Stomach (tissue), 9 donors: ENCODE data around the gene DHRS7B. TPM values are rescaled to one million over a fixed set of nuclear protein-coding genes. Genes with fewer than 3 reads are reported as not detected.
A peak's percentile ranks its signal among the peaks of the same experiment; 100 is the strongest.

ENCODE experiments used
- DNase-seq, 2 donors: peaks; one replicate each; pipeline versions ENCODE4 v3.0.0 to v3.0.0-alpha.2; 2013 to 2019
- H3K27ac ChIP-seq, 5 donors: fragments of 200-600 bp in 4 of 5; sonication (generic) in 4 of 5; one replicate each; pipeline ENCODE4 v1.5.1; 2013 to 2019; ENCODE audit warnings: mild to moderate bottlenecking in 1 of 5, moderate library complexity in 1 of 5
- H3K27me3 ChIP-seq, 3 donors: fragments of 200-600 bp; sonication (generic); one replicate each; pipeline ENCODE4 v1.5.1; 2017 to 2019; ENCODE audit warnings: mixed run types in 1 of 3
- H3K36me3 ChIP-seq, 4 donors: fragments of 200-600 bp; sonication (generic); 1 replicate in 3 of 4; 2 replicates in 1 of 4; pipeline ENCODE4 v1.5.1; 2016 to 2019
- H3K4me1 ChIP-seq, 4 donors: fragments of 200-600 bp; sonication (generic); one replicate each; pipeline ENCODE4 v1.5.1; 2016 to 2019
- H3K4me3 ChIP-seq, 4 donors: fragments of 200-600 bp; sonication (generic) in 3 of 4; one replicate each; pipeline ENCODE4 v1.5.1; 2016 to 2019; ENCODE audit warnings: mild to moderate bottlenecking in 1 of 4
- H3K9me3 ChIP-seq, 4 donors: fragments of 200-600 bp; sonication (generic); one replicate each; pipeline ENCODE4 v1.5.1; 2016 to 2019
- EP300 ChIP-seq: sonication (generic); formaldehyde crosslinking; IDR thresholded peaks from one replicate; pipeline ENCODE4 v1.6.1; 2017; ENCODE audit warnings: antibody characterized with exemption
- POLR2A ChIP-seq, 4 donors: fragments of 450-650 bp; IDR thresholded peaks; one replicate each; pipeline ENCODE4 v1.6.1; 2016; ENCODE audit warnings: antibody characterized with exemption in 4 of 4, control low read depth in 2 of 4, mild to moderate bottlenecking in 1 of 4, moderate library complexity in 1 of 4
- POLR2AphosphoS5 ChIP-seq, 3 donors: sonication (generic); formaldehyde crosslinking; IDR thresholded peaks; one replicate each; pipeline ENCODE4 v1.6.1; 2016; ENCODE audit warnings: antibody characterized with exemption in 3 of 3
- WGBS, 5 donors: extraction: QIAGEN DNeasy Blood & Tissue Kit in 3 of 5; methylation state at CpG; one replicate each; pipeline versions ENCODE4 v1.1.5 to v1.1.7; 2013 to 2018; 5-methylcytosine and 5-hydroxymethylcytosine counted together
- intact Hi-C: fragments of 100-400 bp; cut with DNase I; formaldehyde crosslinking; loops from one replicate; pipeline ENCODE4 v1.15.1; 2023; ENCODE audit warnings: low total_unique reads
- polyA plus RNA-seq, 3 donors: library from polyadenylated mRNA; stranded (reverse); fragments of 200-250 nt; gene quantifications; one replicate each; pipeline ENCODE4 v1.2.3, GENCODE V29; 2013
- total RNA-seq, 5 donors: library from RNA; depleted of rRNA; stranded (reverse); fragments of >200 nt; gene quantifications; one replicate each; pipeline versions ENCODE4 v1.1.0 to v1.2.3, GENCODE V29; 2014 to 2016
- TF ChIP-seq, protein P1 (sequence below), 7 experiments: fragments of 450-650 bp in 4 of 7; fragments of 200-600 bp in 3 of 7; sonication (generic) in 3 of 7; IDR thresholded peaks; one replicate each; pipeline ENCODE4 v1.5.1; 2016 to 2019; ENCODE audit warnings: antibody characterized with exemption in 7 of 7, control low read depth in 2 of 7, mild to moderate bottlenecking in 1 of 7
- donor health status: healthy with polysubstance abuse.
- donor health status: Bipolar disorder and iron deficiency.
- donor health status: healthy.

Gene DHRS7B
- total and polyA plus RNA-seq, 8 donors = 5.8 to 32.9 (median 20.3) TPM; not detected in 1

DNA sequence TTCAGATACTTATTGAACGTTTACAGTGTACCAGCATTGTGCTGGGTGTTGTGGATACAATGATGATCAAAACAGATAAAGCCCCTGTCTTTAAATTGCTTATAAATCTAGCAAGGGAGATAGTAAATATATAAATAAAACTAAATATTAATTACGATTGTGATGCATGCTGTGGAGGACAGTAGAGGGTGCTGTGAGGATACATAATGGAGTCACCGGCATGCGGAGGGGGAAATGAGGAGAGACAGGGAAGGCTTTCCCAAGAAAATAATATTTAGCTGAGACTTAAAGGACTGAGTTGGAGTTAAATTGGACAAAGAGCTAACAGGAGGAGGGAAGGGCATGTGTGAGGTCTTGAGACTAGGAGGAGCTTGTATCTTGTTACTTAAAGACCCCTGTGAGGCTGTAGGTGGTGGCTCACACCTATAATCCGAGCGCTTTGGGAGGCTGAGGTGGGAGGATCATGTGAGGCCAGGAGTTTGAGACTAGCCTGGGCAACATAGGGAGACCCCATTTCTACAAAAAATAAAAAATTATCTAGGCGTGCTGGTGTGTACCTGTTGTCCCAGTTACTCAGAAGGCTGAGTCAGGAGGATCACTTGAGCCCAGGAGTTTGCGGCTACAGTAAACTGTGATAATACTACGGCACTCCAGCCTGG lies 2.4 kb downstream of the DHRS7B start:
- TF ChIP-seq, protein P1, sequence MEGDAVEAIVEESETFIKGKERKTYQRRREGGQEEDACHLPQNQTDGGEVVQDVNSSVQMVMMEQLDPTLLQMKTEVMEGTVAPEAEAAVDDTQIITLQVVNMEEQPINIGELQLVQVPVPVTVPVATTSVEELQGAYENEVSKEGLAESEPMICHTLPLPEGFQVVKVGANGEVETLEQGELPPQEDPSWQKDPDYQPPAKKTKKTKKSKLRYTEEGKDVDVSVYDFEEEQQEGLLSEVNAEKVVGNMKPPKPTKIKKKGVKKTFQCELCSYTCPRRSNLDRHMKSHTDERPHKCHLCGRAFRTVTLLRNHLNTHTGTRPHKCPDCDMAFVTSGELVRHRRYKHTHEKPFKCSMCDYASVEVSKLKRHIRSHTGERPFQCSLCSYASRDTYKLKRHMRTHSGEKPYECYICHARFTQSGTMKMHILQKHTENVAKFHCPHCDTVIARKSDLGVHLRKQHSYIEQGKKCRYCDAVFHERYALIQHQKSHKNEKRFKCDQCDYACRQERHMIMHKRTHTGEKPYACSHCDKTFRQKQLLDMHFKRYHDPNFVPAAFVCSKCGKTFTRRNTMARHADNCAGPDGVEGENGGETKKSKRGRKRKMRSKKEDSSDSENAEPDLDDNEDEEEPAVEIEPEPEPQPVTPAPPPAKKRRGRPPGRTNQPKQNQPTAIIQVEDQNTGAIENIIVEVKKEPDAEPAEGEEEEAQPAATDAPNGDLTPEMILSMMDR (IDR thresholded peaks at IDR 0.05) = peak in 4 of 7 experiments; percentile 15 to 34 (median 26)
- TF ChIP-seq POLR2AphosphoS5 (IDR thresholded peaks at IDR 0.05) = no peak
- Histone ChIP-seq H3K4me3 (no peak overlapping the region), H3K27ac (no peak overlapping the region), H3K4me1 (peaks cover 11 to 32% (median 27%) of the 10 kb centered on the region in 4 donors), H3K27me3 (no peaks in the 10 kb centered on the region), H3K36me3 (no peaks in the 10 kb centered on the region), H3K9me3 (no peaks in the 10 kb centered on the region)
- 61 to 69% (median 67%) methylated on average over 9 of the region's 9 CpGs for WGBS, 5 donors
- DNase-seq = peak in 1 of 2 donors; percentile 72
- intact Hi-C loops = loop anchor here (10.0 kb wide), 2 partner anchors 86 to 146 kb away; partner anchors contain the start of gene TMEM11

DNA sequence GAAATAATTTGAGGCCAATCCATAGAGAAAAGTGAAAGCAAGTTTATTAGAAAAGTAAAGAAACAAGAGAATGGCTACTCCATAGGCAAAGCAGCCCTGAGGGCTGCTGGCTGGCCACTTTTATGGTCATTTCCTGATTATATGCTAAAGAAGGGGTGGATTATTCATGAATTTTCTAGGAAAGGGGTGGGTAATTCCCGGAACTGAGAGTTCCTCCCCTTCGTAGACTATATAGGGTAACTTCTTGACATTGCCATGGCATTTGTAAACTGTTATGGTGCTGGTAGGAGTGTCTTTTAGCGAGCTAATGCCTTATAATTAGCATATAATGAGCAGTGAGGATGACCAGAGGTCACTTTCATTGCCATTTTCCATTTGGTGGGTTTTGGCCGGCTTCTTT lies 4.4 kb downstream of the DHRS7B start:
- no peaks in the 10 kb centered on the region for H3K36me3 ChIP-seq
- peak overlapping the region in 1 of 5 donors; percentile 1 for H3K27ac ChIP-seq
- TF ChIP-seq, protein P1 (IDR thresholded peaks at IDR 0.05) = no peak
- TF ChIP-seq EP300 (no peak), POLR2A (IDR thresholded peaks at IDR 0.05) (no peak), POLR2AphosphoS5 (IDR thresholded peaks at IDR 0.05) (no peak)
- no peaks in the 10 kb centered on the region for H3K9me3 ChIP-seq
- DNase-seq = no peak
- H3K4me1 ChIP-seq = peaks cover 11 to 25% (median 24%) of the 10 kb centered on the region in 4 donors
- no peaks in the 10 kb centered on the region for H3K27me3 ChIP-seq
- intact Hi-C loops = no loop called here
- no peak overlapping the region for H3K4me3 ChIP-seq
- WGBS, 5 donors = 59 to 68% (median 61%) methylated on average over 4 of the region's 4 CpGs

DNA sequence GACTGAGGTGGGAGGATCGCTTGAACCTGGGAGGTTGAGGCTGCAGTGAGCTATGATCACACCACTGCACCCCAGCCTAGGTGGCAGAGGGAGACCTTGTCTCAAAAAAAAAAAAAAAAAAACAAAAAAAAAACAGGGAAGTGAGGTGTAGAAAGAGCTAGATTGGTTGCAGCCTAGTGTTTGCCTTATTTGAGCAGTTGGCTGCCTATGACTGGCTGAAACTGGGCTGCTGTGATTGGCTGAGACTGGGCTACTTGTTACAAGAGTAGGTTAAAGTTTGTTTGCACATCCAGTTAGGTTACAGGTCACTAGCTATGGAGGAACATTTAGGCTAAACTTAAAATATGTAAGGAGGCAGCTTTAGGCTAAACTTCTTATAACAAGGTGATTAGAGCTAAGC lies 5.7 kb downstream of the DHRS7B start:
- no peak for TF ChIP-seq EP300
- TF ChIP-seq, protein P1 (IDR thresholded peaks at IDR 0.05) = no peak
- TF ChIP-seq POLR2AphosphoS5 (IDR thresholded peaks at IDR 0.05) = no peak
- no peak for TF ChIP-seq POLR2A (IDR thresholded peaks at IDR 0.05)

DNA sequence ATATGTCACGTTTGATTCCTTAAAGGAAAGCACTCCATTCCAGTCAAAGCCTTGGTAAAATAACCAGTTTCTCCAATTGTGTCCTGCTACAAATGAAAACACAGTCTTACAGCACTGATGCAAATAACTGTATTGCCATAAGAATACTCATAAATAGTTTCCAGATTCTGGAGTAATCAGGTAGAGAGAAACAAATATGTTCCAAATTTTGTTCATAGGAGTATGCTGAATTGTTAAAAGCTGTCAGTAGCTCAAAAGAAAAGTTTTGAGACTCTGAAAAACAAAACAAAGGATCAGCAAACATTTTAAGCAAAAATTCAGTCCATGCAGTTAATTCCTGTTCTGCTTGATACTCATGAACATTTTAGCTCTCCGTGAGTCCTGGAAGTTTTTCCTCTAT lies 7.8 kb downstream of the DHRS7B start:
- WGBS, 5 donors = 90 to 95% (median 93%) methylated on average over 2 of the region's 2 CpGs
- no peak overlapping the region for H3K27ac ChIP-seq
- H3K9me3 ChIP-seq = peaks cover 0 to 6% (median 0%) of the 10 kb centered on the region in 4 donors
- H3K4me3 ChIP-seq = no peak overlapping the region
- no peaks in the 10 kb centered on the region for H3K27me3 ChIP-seq
- H3K36me3 ChIP-seq = no peaks in the 10 kb centered on the region
- no peak for DNase-seq
- intact Hi-C loops = no loop called here
- no peak for TF ChIP-seq EP300
- no peak for TF ChIP-seq POLR2AphosphoS5 (IDR thresholded peaks at IDR 0.05)
- TF ChIP-seq POLR2A (IDR thresholded peaks at IDR 0.05) = no peak
- TF ChIP-seq, protein P1 (IDR thresholded peaks at IDR 0.05) = no peak
- H3K4me1 ChIP-seq = no peaks in the 10 kb centered on the region

More for the DNA sequence above, 5.7 kb downstream of the DHRS7B start:
- Histone ChIP-seq H3K4me1 (peaks cover 11 to 20% (median 18%) of the 10 kb centered on the region in 4 donors), H3K27me3 (no peaks in the 10 kb centered on the region), H3K36me3 (no peaks in the 10 kb centered on the region), H3K4me3 (no peak overlapping the region), H3K9me3 (peaks cover 0 to 2% (median 0%) of the 10 kb centered on the region in 4 donors), H3K27ac (no peak overlapping the region)
- intact Hi-C loops = no loop called here
- WGBS, 5 donors = 95 to 100% (median 100%) methylated on average over 1 of the region's 1 CpG
- DNase-seq = no peak
